SK-N-SH (cell line): ENCODE results near the gene SERPINA1. TPM values are rescaled to one million over a fixed set of nuclear protein-coding genes. Genes with fewer than 3 reads are reported as not detected.

Experiments
- CTCF ChIA-PET: fragments of 300-600, 350-600 bp; formaldehyde crosslinking; extraction: SDS; loops from one replicate; lab custom pipeline; 2021; lab: Yijun Ruan, JAX
- POLR2A ChIA-PET: fragments of 350-600 bp; sonication (Branson Sonifier 250); formaldehyde crosslinking; extraction: SDS; loops from one replicate; lab custom pipeline; 2020; ENCODE audit warnings: antibody characterized with exemption, inconsistent platforms; lab: Yijun Ruan, JAX
- DNase-seq: peaks from one replicate; pipeline ENCODE4 v3.0.0; 2012
- H2AFZ ChIP-seq: fragments of 200-600 bp; sonication (generic); 2 replicates; pipeline ENCODE4 v1.8.1; 2016; ENCODE audit warnings: antibody characterized with exemption, mild to moderate bottlenecking, low read depth
- H3F3A ChIP-seq: fragments of 200-600 bp; sonication (generic); replicated peaks from 2 replicates; pipeline ENCODE3; 2016; ENCODE audit warnings: antibody characterized with exemption, mild to moderate bottlenecking; ENCODE audit not compliant: insufficient read depth
- H3K27ac ChIP-seq, 2 experiments: fragments of 200-500 bp in 1 of 2; fragments of 200-600 bp in 1 of 2; sonication (Bioruptor generic) in 1 of 2; sonication (generic), shearing (Covaris generic) in 1 of 2; 2 replicates each; pipeline versions ENCODE4 v1.5.1 to v1.6.1; 2014 to 2016; ENCODE audit warnings: low read depth in 2 of 2, inconsistent platforms in 1 of 2, low read length in 1 of 2, mild to moderate bottlenecking in 1 of 2, mixed read lengths in 1 of 2
- H3K27me3 ChIP-seq: fragments of 200-600 bp; sonication (generic), shearing (Covaris generic); 2 replicates; pipeline ENCODE4 v1.6.1; 2016; ENCODE audit warnings: mixed run types; ENCODE audit not compliant: insufficient read depth
- H3K36me3 ChIP-seq, 2 experiments: fragments of 200-500 bp in 1 of 2; fragments of 200-600 bp in 1 of 2; sonication (Bioruptor generic) in 1 of 2; sonication (generic) in 1 of 2; replicated peaks in 1 of 2; 2 replicates each; pipeline versions ENCODE3 to v1.5.1; 2014 to 2016; ENCODE audit warnings: low read length in 1 of 2, mild to moderate bottlenecking in 1 of 2; ENCODE audit not compliant: insufficient read depth in 2 of 2, control insufficient read depth in 1 of 2
- H3K4me1 ChIP-seq, 2 experiments: fragments of 200-500 bp in 1 of 2; fragments of 200-600 bp in 1 of 2; sonication (Bioruptor generic) in 1 of 2; sonication (generic), shearing (Covaris generic) in 1 of 2; 2 replicates each; pipeline versions ENCODE4 v1.5.1 to v1.6.1; 2014 to 2016; ENCODE audit warnings: low read depth in 1 of 2, low read length in 1 of 2, mixed run types in 1 of 2; ENCODE audit not compliant: insufficient read depth in 2 of 2, control insufficient read depth in 1 of 2
- H3K4me2 ChIP-seq: fragments of 200-600 bp; sonication (generic), shearing (Covaris generic); 2 replicates; pipeline ENCODE4 v1.6.1; 2017; ENCODE audit warnings: mixed run types
- H3K4me3 ChIP-seq, 2 experiments: fragments of 200-500 bp in 1 of 2; fragments of 200-600 bp in 1 of 2; sonication (Bioruptor generic) in 1 of 2; sonication (generic), shearing (Covaris generic) in 1 of 2; 2 replicates each; pipeline versions ENCODE4 v1.5.1 to v1.8.1; 2014 to 2016; ENCODE audit warnings: low read depth in 2 of 2, inconsistent platforms in 1 of 2, low read length in 1 of 2, mild to moderate bottlenecking in 1 of 2, mixed read lengths in 1 of 2, moderate library complexity in 1 of 2
- H3K79me2 ChIP-seq: fragments of 200-600 bp; sonication (generic); 2 replicates; pipeline ENCODE4 v1.8.1; 2017; ENCODE audit warnings: mild to moderate bottlenecking; ENCODE audit not compliant: insufficient read depth
- H3K9ac ChIP-seq: fragments of 200-600 bp; sonication (generic); 2 replicates; pipeline ENCODE4 v1.6.1; 2017; ENCODE audit warnings: mixed run types
- H3K9me2 ChIP-seq: fragments of 200-600 bp; sonication (generic); 2 replicates; pipeline ENCODE4 v1.6.1; 2017; ENCODE audit warnings: mixed run types
- H3K9me3 ChIP-seq: fragments of 200-600 bp; sonication (generic); 2 replicates; pipeline ENCODE4 v1.6.1; 2017; ENCODE audit warnings: mixed run types, mild to moderate bottlenecking, moderate library complexity
- H4K20me1 ChIP-seq: fragments of 200-600 bp; sonication (generic); 2 replicates; pipeline ENCODE4 v1.6.1; 2017; ENCODE audit warnings: mild to moderate bottlenecking, mixed run types; ENCODE audit not compliant: insufficient read depth
- FOSL2 ChIP-seq: IDR thresholded peaks from 2 replicates; pipeline ENCODE4 v1.4.0; 2012; ENCODE audit warnings: low read depth, mild to moderate bottlenecking, moderate library complexity, borderline replicate concordance
- FOXJ3 ChIP-seq: sonication (generic); formaldehyde crosslinking; IDR thresholded peaks from 2 replicates; pipeline ENCODE4 v1.5.1; 2020; ENCODE audit warnings: mild to moderate bottlenecking, missing genetic modification reagents
- FOXM1 ChIP-seq: IDR thresholded peaks from 2 replicates; pipeline ENCODE4 v1.4.0; 2012; ENCODE audit warnings: low read depth, mild to moderate bottlenecking
- WGBS: methylation state at CpG from one replicate; pipeline ENCODE4 v1.1.6; 2017; ENCODE audit warnings: low lambda C conversion rate; 5-methylcytosine and 5-hydroxymethylcytosine counted together
- polyA plus RNA-seq, 3 experiments: library from polyadenylated mRNA; depleted of rRNA; stranded (reverse); fragments of >200 nt; gene quantifications; 2 replicates each; pipeline ENCODE4 v1.2.3, GENCODE V29; 2012

SERPINA1 gene
- polyA plus RNA-seq, 1 of the 3 experiments (the other 2 are of a cell fraction), result 11.3 TPM

DNA sequence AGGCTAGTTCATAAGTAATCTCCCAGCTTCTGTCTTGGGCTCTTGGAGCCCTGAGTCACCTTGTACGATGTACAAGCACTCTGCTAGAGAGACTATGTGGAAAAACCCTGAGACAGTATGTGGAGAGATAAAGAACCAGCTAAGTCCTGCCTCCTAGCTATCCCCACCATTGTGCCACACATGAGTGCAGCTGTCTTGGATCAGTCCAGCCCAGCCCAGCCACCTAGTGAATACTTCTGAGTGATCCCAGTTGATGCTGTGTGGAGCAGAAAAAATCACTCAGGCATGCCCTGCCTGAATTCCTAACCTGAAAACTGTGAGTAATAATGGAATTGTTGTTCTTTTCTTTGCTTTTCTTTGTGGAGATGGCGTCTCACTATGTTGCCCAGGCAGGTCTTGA, 60.2 kb downstream of the SERPINA1 start:
- no peaks in the 10 kb centered on the region for H3K9me2 ChIP-seq
- TF ChIP-seq FOXM1 (no peak), FOSL2 (no peak), FOXJ3 (CRISPR knock-in tag) (no peak)
- TF ChIP-seq, all 33 proteins: peak for 0
- H3K79me2 ChIP-seq, result no peaks in the 10 kb centered on the region
- H3K27me3 ChIP-seq, result no peaks in the 10 kb centered on the region
- H3K4me2 ChIP-seq, result no peak overlapping the region
- H3K36me3 ChIP-seq, result no peaks in the 10 kb centered on the region
- H3K9ac ChIP-seq, result no peak overlapping the region
- ChIA-PET CTCF (no interaction called here), POLR2A (no interaction called here)
- H3K4me3 ChIP-seq, result no peak overlapping the region
- H4K20me1 ChIP-seq, result no peaks in the 10 kb centered on the region
- no peak for DNase-seq
- no peaks in the 10 kb centered on the region for H3K9me3 ChIP-seq
- H3K4me1 ChIP-seq, result peaks cover 0 to 4% of the 10 kb centered on the region in 2 experiments; a peak in 1 of 4 replicates
- no peak overlapping the region for H3K27ac ChIP-seq
- H2AFZ ChIP-seq, result no peak overlapping the region
- WGBS, result 48% methylated on average over 2 of the region's 2 CpGs
- H3F3A ChIP-seq, result peaks cover 11% of the 10 kb centered on the region

Other genes starting within 250 kb of the SERPINA1 start
- gene PPP4R4, start 214.3 kb downstream of the SERPINA1 start, polyA plus RNA-seq (2012; rRNA removed), result 2.5 and 3.5 TPM in 2 replicates
- not detected in 2 replicates for gene SERPINA10, start 95.3 kb downstream of the SERPINA1 start, polyA plus RNA-seq (2012; rRNA removed)
- gene SERPINA6, start 65.3 kb downstream of the SERPINA1 start, polyA plus RNA-seq (2012; rRNA removed), result 0.46 and 0.65 TPM in 2 replicates
- gene SERPINA2, start 21.9 kb downstream of the SERPINA1 start, polyA plus RNA-seq (2012; rRNA removed), result not detected in 2 replicates
- gene SERPINA11, start 64.2 kb upstream of the SERPINA1 start, polyA plus RNA-seq (2012; rRNA removed), result not detected in 2 replicates
- not detected in 2 replicates for gene SERPINA9, start 87.6 kb upstream of the SERPINA1 start, polyA plus RNA-seq (2012; rRNA removed)
- not detected in 2 replicates for gene SERPINA12, start 120.9 kb upstream of the SERPINA1 start, polyA plus RNA-seq (2012; rRNA removed)
- not detected in 2 replicates for gene SERPINA4, start 172.8 kb upstream of the SERPINA1 start, polyA plus RNA-seq (2012; rRNA removed)
- gene SERPINA5, start 192.8 kb upstream of the SERPINA1 start, polyA plus RNA-seq (2012; rRNA removed), result 0.08 and 0.13 TPM in 2 replicates
- 0.25 and 0.45 TPM in 2 replicates for gene SERPINA3, start 223.8 kb upstream of the SERPINA1 start, polyA plus RNA-seq (2012; rRNA removed)